ENCODE measurements around the gene LRRC8D.

Gene LRRC8D

DNA sequence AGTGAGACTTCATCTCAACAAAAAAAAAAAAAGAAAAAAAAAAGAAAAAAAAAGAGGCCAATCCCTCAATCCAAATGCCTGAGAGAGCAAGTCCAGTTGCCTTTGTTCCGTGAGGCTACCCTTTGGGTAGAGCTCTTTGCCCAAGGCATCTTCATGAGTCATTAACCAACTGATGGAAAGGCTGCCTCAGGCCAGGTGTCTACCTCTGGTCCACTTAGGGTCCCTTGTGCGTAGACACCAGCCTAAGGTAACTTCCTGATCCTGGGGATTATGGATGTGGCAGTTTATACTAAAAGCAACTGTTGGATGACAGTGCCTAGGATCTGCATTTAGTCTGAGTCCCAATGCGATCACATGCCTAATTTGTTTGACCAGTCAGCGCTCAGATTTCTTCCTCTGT, 153.4 kb downstream of the LRRC8D start:
- Histone ChIP-seq H3K79me2 (ENCODE audit: insufficient read depth, low read length) (no peaks in the 10 kb centered on the region), H3F3A (ENCODE audit: low read depth) (no peaks in the 10 kb centered on the region), H3K9me2 (replicated peaks; ENCODE audit: low read depth, low read length) (no peaks in the 10 kb centered on the region), H2AFZ (ENCODE audit: low read length) (no peak overlapping the region), H3K4me3 (ENCODE audit: low read length, poor library complexity, severe bottlenecking) (no peak overlapping the region), H3K4me2 (ENCODE audit: low read depth, low read length, poor library complexity, severe bottlenecking) (no peak overlapping the region), H3K36me3 (ENCODE audit: insufficient read depth, low read length) (no peaks in the 10 kb centered on the region), H3K4me1 (ENCODE audit: insufficient read depth, low read length, poor library complexity, severe bottlenecking) (peaks cover 17% of the 10 kb centered on the region), H4K20me1 (ENCODE audit: insufficient read depth, low read length, poor library complexity, severe bottlenecking) (no peaks in the 10 kb centered on the region), H3K27me3 (ENCODE audit: insufficient read depth, low read length, poor library complexity, severe bottlenecking) (no peaks in the 10 kb centered on the region), H3K9me3 (ENCODE audit: insufficient read depth, low read depth, low read length) (no peaks in the 10 kb centered on the region), H3K9ac (ENCODE audit: low read depth, low read length, poor library complexity, severe bottlenecking) (no peak overlapping the region)
- no peak for TF ChIP-seq EZH2phosphoT487 (IDR thresholded peaks at IDR 0.05; ENCODE audit: borderline replicate concordance)
- TF ChIP-seq, protein P1, sequence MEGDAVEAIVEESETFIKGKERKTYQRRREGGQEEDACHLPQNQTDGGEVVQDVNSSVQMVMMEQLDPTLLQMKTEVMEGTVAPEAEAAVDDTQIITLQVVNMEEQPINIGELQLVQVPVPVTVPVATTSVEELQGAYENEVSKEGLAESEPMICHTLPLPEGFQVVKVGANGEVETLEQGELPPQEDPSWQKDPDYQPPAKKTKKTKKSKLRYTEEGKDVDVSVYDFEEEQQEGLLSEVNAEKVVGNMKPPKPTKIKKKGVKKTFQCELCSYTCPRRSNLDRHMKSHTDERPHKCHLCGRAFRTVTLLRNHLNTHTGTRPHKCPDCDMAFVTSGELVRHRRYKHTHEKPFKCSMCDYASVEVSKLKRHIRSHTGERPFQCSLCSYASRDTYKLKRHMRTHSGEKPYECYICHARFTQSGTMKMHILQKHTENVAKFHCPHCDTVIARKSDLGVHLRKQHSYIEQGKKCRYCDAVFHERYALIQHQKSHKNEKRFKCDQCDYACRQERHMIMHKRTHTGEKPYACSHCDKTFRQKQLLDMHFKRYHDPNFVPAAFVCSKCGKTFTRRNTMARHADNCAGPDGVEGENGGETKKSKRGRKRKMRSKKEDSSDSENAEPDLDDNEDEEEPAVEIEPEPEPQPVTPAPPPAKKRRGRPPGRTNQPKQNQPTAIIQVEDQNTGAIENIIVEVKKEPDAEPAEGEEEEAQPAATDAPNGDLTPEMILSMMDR (conservative IDR thresholded peaks at IDR 0.05; ENCODE audit: low read length), result no peak

DNA sequence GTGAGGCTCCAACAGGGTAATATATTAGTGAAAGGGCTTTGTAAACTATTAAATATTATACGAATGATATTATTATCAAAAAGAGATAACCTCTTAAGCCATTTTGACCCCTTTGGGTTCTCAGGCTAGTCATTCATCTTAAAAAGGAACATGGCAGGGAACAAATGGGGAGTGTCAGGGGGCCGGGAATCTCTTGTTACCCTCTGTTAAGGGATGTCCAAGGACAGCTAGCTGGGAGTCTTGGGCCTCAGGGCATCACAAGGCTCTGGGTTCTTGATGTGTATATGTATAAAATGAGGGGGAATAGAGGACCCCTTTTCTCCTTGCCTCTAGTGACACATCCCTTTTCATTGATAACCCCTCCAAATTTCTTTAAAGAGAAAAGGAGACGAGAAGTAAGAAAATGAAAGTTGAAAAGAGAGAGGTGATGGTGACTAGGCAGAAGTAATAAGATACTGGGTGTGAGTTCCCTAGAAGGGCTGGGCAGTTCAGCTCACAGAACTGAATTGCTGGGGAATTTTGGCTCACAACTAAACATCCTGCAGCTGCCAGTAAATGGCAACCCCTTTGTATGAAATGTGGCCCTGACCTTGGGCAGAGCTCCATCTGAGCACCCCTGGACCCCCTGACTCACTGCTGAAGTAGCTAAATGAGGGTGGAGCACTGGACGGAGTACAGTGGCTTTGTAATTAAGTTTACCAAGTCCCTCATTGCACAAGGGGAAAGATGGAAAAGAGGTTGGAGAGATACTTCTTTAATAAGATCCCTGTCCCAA, 154.1 kb downstream of the LRRC8D start:
- Histone ChIP-seq H2AFZ (ENCODE audit: low read length) (no peak overlapping the region), H3F3A (ENCODE audit: low read depth) (no peaks in the 10 kb centered on the region), H3K9me2 (replicated peaks; ENCODE audit: low read depth, low read length) (no peaks in the 10 kb centered on the region), H3K79me2 (ENCODE audit: insufficient read depth, low read length) (no peaks in the 10 kb centered on the region), H3K4me2 (ENCODE audit: low read depth, low read length, poor library complexity, severe bottlenecking) (no peak overlapping the region), H3K9me3 (ENCODE audit: insufficient read depth, low read depth, low read length) (no peaks in the 10 kb centered on the region), H3K27me3 (ENCODE audit: insufficient read depth, low read length, poor library complexity, severe bottlenecking) (no peaks in the 10 kb centered on the region), H3K9ac (ENCODE audit: low read depth, low read length, poor library complexity, severe bottlenecking) (no peak overlapping the region), H3K4me3 (ENCODE audit: low read length, poor library complexity, severe bottlenecking) (no peak overlapping the region), H3K36me3 (ENCODE audit: insufficient read depth, low read length) (no peaks in the 10 kb centered on the region), H3K4me1 (ENCODE audit: insufficient read depth, low read length, poor library complexity, severe bottlenecking) (peaks cover 17% of the 10 kb centered on the region), H4K20me1 (ENCODE audit: insufficient read depth, low read length, poor library complexity, severe bottlenecking) (no peaks in the 10 kb centered on the region)
- no peak for TF ChIP-seq EZH2phosphoT487 (IDR thresholded peaks at IDR 0.05; ENCODE audit: borderline replicate concordance)
- TF ChIP-seq, protein P1 (conservative IDR thresholded peaks at IDR 0.05; ENCODE audit: low read length), result no peak

DNA sequence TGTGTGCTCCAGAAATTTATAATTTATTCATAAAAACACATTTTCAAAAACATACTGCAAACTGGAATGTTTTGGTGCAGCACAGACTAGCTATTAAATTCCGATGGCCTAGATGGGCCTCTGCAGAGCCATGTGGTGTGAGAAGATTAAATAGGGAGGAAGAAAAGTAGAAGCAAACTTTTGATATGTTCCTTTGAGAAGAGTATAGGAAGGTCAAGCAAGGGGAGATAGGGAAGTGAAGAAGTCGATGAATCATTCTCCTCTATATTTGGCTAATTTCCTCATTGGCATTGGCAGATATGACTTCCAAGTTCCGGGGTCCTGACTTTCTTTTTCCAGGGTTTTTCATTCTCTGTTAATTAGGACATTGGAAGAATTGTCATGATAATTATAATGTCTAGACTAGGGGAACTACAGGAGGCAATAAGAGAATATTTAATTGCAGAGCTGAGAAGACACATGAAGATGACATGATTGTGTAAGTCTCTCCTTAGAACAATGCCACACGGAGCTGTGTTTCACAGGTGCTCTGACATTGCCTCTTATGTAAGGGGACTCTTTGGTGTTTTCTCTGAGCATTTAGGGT, 154.8 kb downstream of the LRRC8D start:
- Histone ChIP-seq H3K36me3 (ENCODE audit: insufficient read depth, low read length) (no peaks in the 10 kb centered on the region), H3K9me3 (ENCODE audit: insufficient read depth, low read depth, low read length) (no peaks in the 10 kb centered on the region), H3F3A (ENCODE audit: low read depth) (no peaks in the 10 kb centered on the region), H3K9ac (ENCODE audit: low read depth, low read length, poor library complexity, severe bottlenecking) (no peak overlapping the region), H4K20me1 (ENCODE audit: insufficient read depth, low read length, poor library complexity, severe bottlenecking) (no peaks in the 10 kb centered on the region), H3K79me2 (ENCODE audit: insufficient read depth, low read length) (no peaks in the 10 kb centered on the region), H3K4me2 (ENCODE audit: low read depth, low read length, poor library complexity, severe bottlenecking) (no peak overlapping the region), H2AFZ (ENCODE audit: low read length) (no peak overlapping the region), H3K27me3 (ENCODE audit: insufficient read depth, low read length, poor library complexity, severe bottlenecking) (no peaks in the 10 kb centered on the region), H3K4me1 (ENCODE audit: insufficient read depth, low read length, poor library complexity, severe bottlenecking) (peaks cover 17% of the 10 kb centered on the region), H3K4me3 (ENCODE audit: low read length, poor library complexity, severe bottlenecking) (no peak overlapping the region), H3K9me2 (replicated peaks; ENCODE audit: low read depth, low read length) (no peaks in the 10 kb centered on the region)
- TF ChIP-seq, protein P1 (conservative IDR thresholded peaks at IDR 0.05; ENCODE audit: low read length), result no peak
- TF ChIP-seq EZH2phosphoT487 (IDR thresholded peaks at IDR 0.05; ENCODE audit: borderline replicate concordance), result no peak
